GM21576 (cell line): ENCODE data around the gene MAPK8IP1.

Experiments used
- ATAC-seq: cut with Tn5 transposase; IDR thresholded peaks from one replicate; pipeline ENCODE4 v1.9.1; 2021; ENCODE audit warnings: mild to moderate bottlenecking, moderate library complexity; ENCODE audit not compliant: unreplicated experiment

MAPK8IP1 gene

GRCh38 chr11:45936511-45937054 is 51.1 kb downstream of the MAPK8IP1 start:
- ATAC-seq, result no peak

- no peak for ATAC-seq
Measured at GRCh38 chr11:45937916-45938315, 52.5 kb downstream of the MAPK8IP1 start.

- ATAC-seq, result no peak
Measured at GRCh38 chr11:45939836-45940235, 54.4 kb downstream of the MAPK8IP1 start.

GRCh38 chr11:45941285-45941684 is 55.8 kb downstream of the MAPK8IP1 start:
- no peak for ATAC-seq

GRCh38 chr11:45942381-45942780 is 56.9 kb downstream of the MAPK8IP1 start:
- ATAC-seq, result no peak

- no peak for ATAC-seq
Measured at GRCh38 chr11:45945397-45945999, 60.0 kb downstream of the MAPK8IP1 start.

GRCh38 chr11:45947885-45948284 is 62.4 kb downstream of the MAPK8IP1 start:
- no peak for ATAC-seq

- no peak for ATAC-seq
Measured at GRCh38 chr11:45948356-45948755, 62.9 kb downstream of the MAPK8IP1 start.

- no peak for ATAC-seq
Measured at GRCh38 chr11:45949992-45950407, 64.5 kb downstream of the MAPK8IP1 start.
